Tibial artery (tissue), 4 donors: Measurements from ENCODE around the gene SCARB1.

Source experiments
- DNase-seq, 2 donors: peaks; one replicate each; pipeline ENCODE4 v3.0.0-alpha.2; 2019
- H3K27ac ChIP-seq, 2 donors: fragments of 200-600 bp; sonication (generic) in 1 of 2; 1 replicate in 1 of 2; 2 replicates in 1 of 2; pipeline ENCODE4 v1.5.1; 2018 to 2019; ENCODE audit warnings: mild to moderate bottlenecking in 1 of 2
- H3K27me3 ChIP-seq, 2 donors: fragments of 200-600 bp; sonication (generic) in 1 of 2; one replicate each; pipeline versions ENCODE4 v1.5.1 to v1.6.0; 2016 to 2019
- H3K36me3 ChIP-seq, 3 donors: fragments of 200-600 bp; sonication (generic) in 2 of 3; one replicate each; pipeline ENCODE4 v1.5.1; 2016 to 2019; ENCODE audit warnings: mild to moderate bottlenecking in 2 of 3
- H3K4me1 ChIP-seq, 4 donors: fragments of 200-600 bp; sonication (generic) in 2 of 4; 1 replicate in 3 of 4; 2 replicates in 1 of 4; pipeline ENCODE4 v1.5.1; 2016 to 2019
- H3K4me3 ChIP-seq, 2 donors: fragments of 200-600 bp; sonication (generic) in 1 of 2; 1 replicate in 1 of 2; 2 replicates in 1 of 2; pipeline ENCODE4 v1.5.1; 2018 to 2019; ENCODE audit warnings: mild to moderate bottlenecking in 2 of 2
- H3K9me3 ChIP-seq, 3 donors: fragments of 200-600 bp; sonication (generic) in 1 of 3; one replicate each; pipeline ENCODE4 v1.5.1; 2016 to 2019
- intact Hi-C: fragments of 100-400 bp; cut with DNase I; formaldehyde crosslinking; loops from one replicate; pipeline ENCODE4 v1.15.0; 2023; ENCODE audit warnings: low total_unique reads
- TF ChIP-seq, protein P1 (sequence below), 2 experiments: fragments of 200-600 bp in 1 of 2; fragments of 450-650 bp in 1 of 2; IDR thresholded peaks; one replicate each; pipeline ENCODE4 v1.5.1; 2017 to 2019; ENCODE audit warnings: antibody characterized with exemption in 2 of 2, mild to moderate bottlenecking in 1 of 2, moderate library complexity in 1 of 2

Gene SCARB1

GRCh38 chr12:124754491-124754890 is 109.2 kb downstream of the SCARB1 start:
- DNase-seq, result no peak
- Histone ChIP-seq H3K27ac (peak overlapping the region; percentile 66 to 79), H3K4me3 (no peak overlapping the region), H3K36me3 (no peaks in the 10 kb centered on the region), H3K9me3 (peaks cover 0 to 3% (median 0%) of the 10 kb centered on the region in 3 donors), H3K27me3 (no peaks in the 10 kb centered on the region), H3K4me1 (peaks cover 0 to 51% (median 28%) of the 10 kb centered on the region in 4 donors)
- TF ChIP-seq, protein P1, sequence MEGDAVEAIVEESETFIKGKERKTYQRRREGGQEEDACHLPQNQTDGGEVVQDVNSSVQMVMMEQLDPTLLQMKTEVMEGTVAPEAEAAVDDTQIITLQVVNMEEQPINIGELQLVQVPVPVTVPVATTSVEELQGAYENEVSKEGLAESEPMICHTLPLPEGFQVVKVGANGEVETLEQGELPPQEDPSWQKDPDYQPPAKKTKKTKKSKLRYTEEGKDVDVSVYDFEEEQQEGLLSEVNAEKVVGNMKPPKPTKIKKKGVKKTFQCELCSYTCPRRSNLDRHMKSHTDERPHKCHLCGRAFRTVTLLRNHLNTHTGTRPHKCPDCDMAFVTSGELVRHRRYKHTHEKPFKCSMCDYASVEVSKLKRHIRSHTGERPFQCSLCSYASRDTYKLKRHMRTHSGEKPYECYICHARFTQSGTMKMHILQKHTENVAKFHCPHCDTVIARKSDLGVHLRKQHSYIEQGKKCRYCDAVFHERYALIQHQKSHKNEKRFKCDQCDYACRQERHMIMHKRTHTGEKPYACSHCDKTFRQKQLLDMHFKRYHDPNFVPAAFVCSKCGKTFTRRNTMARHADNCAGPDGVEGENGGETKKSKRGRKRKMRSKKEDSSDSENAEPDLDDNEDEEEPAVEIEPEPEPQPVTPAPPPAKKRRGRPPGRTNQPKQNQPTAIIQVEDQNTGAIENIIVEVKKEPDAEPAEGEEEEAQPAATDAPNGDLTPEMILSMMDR (IDR thresholded peaks at IDR 0.05), result no peak
- intact Hi-C loops, result no loop called here

- Histone ChIP-seq H3K27me3 (no peaks in the 10 kb centered on the region), H3K9me3 (peaks cover 0 to 3% (median 0%) of the 10 kb centered on the region in 3 donors), H3K36me3 (no peaks in the 10 kb centered on the region), H3K4me3 (no peak overlapping the region), H3K27ac (peak overlapping the region; percentile 66 to 79), H3K4me1 (peaks cover 0 to 47% (median 28%) of the 10 kb centered on the region in 4 donors)
- TF ChIP-seq, protein P1 (IDR thresholded peaks at IDR 0.05), result no peak
- intact Hi-C loops, result no loop called here
- DNase-seq, result no peak
Measured at GRCh38 chr12:124753993-124754392, 109.7 kb downstream of the SCARB1 start.

DNA sequence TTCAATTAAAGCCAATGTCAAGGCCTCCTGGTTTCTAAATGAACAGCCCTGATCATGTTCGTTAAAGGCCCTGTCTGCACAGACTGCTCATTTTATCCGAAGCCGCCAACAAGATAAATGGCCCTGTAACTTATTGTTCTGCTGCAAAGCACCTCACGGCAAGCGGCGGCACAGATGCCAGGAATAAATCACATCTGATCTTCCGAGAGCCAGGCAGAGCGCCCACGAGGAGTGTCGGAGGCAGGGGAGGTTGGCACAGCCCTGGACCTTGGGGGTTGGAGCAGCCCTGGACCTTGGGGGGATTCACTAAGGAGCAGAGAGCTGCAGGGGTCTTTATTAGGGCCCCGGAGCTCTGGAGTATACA is 110.5 kb downstream of the SCARB1 start:
- Histone ChIP-seq H3K4me3 (no peak overlapping the region), H3K4me1 (peaks cover 0 to 39% (median 24%) of the 10 kb centered on the region in 4 donors), H3K27ac (no peak overlapping the region), H3K9me3 (peaks cover 0 to 3% (median 0%) of the 10 kb centered on the region in 3 donors), H3K27me3 (no peaks in the 10 kb centered on the region), H3K36me3 (no peaks in the 10 kb centered on the region)
- DNase-seq, result no peak
- TF ChIP-seq, protein P1 (IDR thresholded peaks at IDR 0.05), result no peak
- intact Hi-C loops, result no loop called here

GRCh38 chr12:124752437-124753227 is 111.0 kb downstream of the SCARB1 start:
- peak in 1 of 2 donors; percentile 67 for DNase-seq
- Histone ChIP-seq H3K4me3 (no peak overlapping the region), H3K27me3 (no peaks in the 10 kb centered on the region), H3K9me3 (peaks cover 0 to 3% (median 0%) of the 10 kb centered on the region in 3 donors), H3K36me3 (no peaks in the 10 kb centered on the region), H3K4me1 (peaks cover 0 to 35% (median 21%) of the 10 kb centered on the region in 4 donors), H3K27ac (no peak overlapping the region)
- TF ChIP-seq, protein P1 (IDR thresholded peaks at IDR 0.05), result no peak
- intact Hi-C loops, result no loop called here

DNA sequence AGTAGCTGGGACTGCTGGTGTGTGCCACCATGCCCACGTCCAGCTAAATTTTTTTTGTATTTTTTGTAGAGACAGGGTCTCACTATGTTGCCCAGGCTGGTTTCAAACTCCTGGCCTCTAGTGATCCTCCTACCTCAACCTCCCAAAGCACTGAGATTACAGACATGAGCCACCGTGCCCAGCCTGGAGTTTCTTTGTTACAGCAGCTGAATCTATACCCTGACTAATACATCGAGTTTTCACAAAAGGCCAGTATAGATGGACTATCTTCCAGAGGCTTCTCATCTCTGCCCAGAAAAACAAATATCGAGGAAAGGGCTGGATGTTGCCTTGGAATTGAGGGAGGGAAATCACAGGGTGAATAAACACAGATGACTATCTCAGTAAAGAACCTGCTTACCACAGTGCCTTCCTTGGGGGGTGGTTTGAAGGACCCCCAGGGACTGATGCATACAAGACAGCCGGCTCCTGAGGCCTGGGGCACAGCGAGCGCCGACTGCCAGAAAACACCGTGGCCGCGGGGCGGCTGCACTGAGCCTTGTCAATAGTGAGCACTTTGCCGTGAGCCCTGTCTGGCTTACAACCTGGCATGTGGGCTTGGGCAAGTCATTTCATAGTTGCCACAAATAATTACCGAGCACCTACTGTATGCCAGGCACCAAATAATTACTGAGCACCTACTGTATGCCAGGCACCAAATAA is 111.9 kb downstream of the SCARB1 start:
- Histone ChIP-seq H3K27me3 (no peaks in the 10 kb centered on the region), H3K27ac (no peak overlapping the region), H3K4me1 (peaks cover 0 to 43% (median 24%) of the 10 kb centered on the region in 4 donors), H3K4me3 (no peak overlapping the region), H3K36me3 (no peaks in the 10 kb centered on the region), H3K9me3 (no peaks in the 10 kb centered on the region)
- DNase-seq, result no peak
- TF ChIP-seq, protein P1 (IDR thresholded peaks at IDR 0.05), result no peak
- intact Hi-C loops, result no loop called here
